ENCODE results near the gene SDR42E2.
A peak's percentile ranks its signal among the peaks of the same experiment; 100 is the strongest.
"Not testable (repeated sequence)": the region's sequence is repeated elsewhere in the genome, so short reads cannot be mapped to it uniquely, and the experiment has no call there.

Gene SDR42E2

GRCh38 chr16:22161999-22162655 lies at the start of gene SDR42E2:
Gene SDR42E2, plus strand, starts transcription at chr16:22162506. Its CDS starts 3,077 bp downstream, at chr16:22165583.
- DNase-seq (ENCODE audit: low read depth), result peak; percentile 24

GRCh38 chr16:22116095-22116700 lies 46.1 kb upstream of the SDR42E2 start:
- no peak for DNase-seq (ENCODE audit: low read depth)

- no peak for DNase-seq (ENCODE audit: low read depth)
Measured at GRCh38 chr16:22117609-22118008, 44.7 kb upstream of the SDR42E2 start.

GRCh38 chr16:22120440-22120839 lies 41.9 kb upstream of the SDR42E2 start:
- no peak for DNase-seq (ENCODE audit: low read depth)

- DNase-seq (ENCODE audit: low read depth), result no peak
Measured at GRCh38 chr16:22122239-22122638, 40.1 kb upstream of the SDR42E2 start.

- no peak for DNase-seq (ENCODE audit: low read depth)
Measured at GRCh38 chr16:22123146-22123545, 39.2 kb upstream of the SDR42E2 start.

GRCh38 chr16:22123759-22124490 lies 38.4 kb upstream of the SDR42E2 start:
- no peak for DNase-seq (ENCODE audit: low read depth)

- DNase-seq (ENCODE audit: low read depth), result no peak
Measured at GRCh38 chr16:22124583-22125284, 37.6 kb upstream of the SDR42E2 start.

- no peak for DNase-seq (ENCODE audit: low read depth)
Measured at GRCh38 chr16:22126037-22126558, 36.2 kb upstream of the SDR42E2 start.

GRCh38 chr16:22128537-22128936 lies 33.8 kb upstream of the SDR42E2 start:
- DNase-seq (ENCODE audit: low read depth), result not testable (repeated sequence)

- no peak for DNase-seq (ENCODE audit: low read depth)
Measured at GRCh38 chr16:22130528-22130927, 31.8 kb upstream of the SDR42E2 start.

GRCh38 chr16:22132801-22133200 lies 29.5 kb upstream of the SDR42E2 start:
- DNase-seq (ENCODE audit: low read depth), result no peak

GRCh38 chr16:22138482-22138881 lies 23.8 kb upstream of the SDR42E2 start:
- DNase-seq (ENCODE audit: low read depth), result no peak

- no peak for DNase-seq (ENCODE audit: low read depth)
Measured at GRCh38 chr16:22139008-22139407, 23.3 kb upstream of the SDR42E2 start.

- DNase-seq (ENCODE audit: low read depth), result no peak
Measured at GRCh38 chr16:22139732-22140131, 22.6 kb upstream of the SDR42E2 start.

- no peak for DNase-seq (ENCODE audit: low read depth)
Measured at GRCh38 chr16:22141767-22142166, 20.5 kb upstream of the SDR42E2 start.

- no peak for DNase-seq (ENCODE audit: low read depth)
Measured at GRCh38 chr16:22144520-22144919, 17.8 kb upstream of the SDR42E2 start.

- DNase-seq (ENCODE audit: low read depth), result no peak
Measured at GRCh38 chr16:22147853-22148252, 14.5 kb upstream of the SDR42E2 start.

GRCh38 chr16:22151246-22151998 lies 10.9 kb upstream of the SDR42E2 start:
- no peak for DNase-seq (ENCODE audit: low read depth)

GRCh38 chr16:22152316-22152715 lies 10.0 kb upstream of the SDR42E2 start:
- no peak for DNase-seq (ENCODE audit: low read depth)

- DNase-seq (ENCODE audit: low read depth), result not testable (repeated sequence)
Measured at GRCh38 chr16:22153078-22153477, 9.2 kb upstream of the SDR42E2 start.

- DNase-seq (ENCODE audit: low read depth), result no peak
Measured at GRCh38 chr16:22161401-22161800, 905 bp upstream of the SDR42E2 start.
